ENCODE measurements around the gene ADAMTS18.

The ADAMTS18 gene

DNA sequence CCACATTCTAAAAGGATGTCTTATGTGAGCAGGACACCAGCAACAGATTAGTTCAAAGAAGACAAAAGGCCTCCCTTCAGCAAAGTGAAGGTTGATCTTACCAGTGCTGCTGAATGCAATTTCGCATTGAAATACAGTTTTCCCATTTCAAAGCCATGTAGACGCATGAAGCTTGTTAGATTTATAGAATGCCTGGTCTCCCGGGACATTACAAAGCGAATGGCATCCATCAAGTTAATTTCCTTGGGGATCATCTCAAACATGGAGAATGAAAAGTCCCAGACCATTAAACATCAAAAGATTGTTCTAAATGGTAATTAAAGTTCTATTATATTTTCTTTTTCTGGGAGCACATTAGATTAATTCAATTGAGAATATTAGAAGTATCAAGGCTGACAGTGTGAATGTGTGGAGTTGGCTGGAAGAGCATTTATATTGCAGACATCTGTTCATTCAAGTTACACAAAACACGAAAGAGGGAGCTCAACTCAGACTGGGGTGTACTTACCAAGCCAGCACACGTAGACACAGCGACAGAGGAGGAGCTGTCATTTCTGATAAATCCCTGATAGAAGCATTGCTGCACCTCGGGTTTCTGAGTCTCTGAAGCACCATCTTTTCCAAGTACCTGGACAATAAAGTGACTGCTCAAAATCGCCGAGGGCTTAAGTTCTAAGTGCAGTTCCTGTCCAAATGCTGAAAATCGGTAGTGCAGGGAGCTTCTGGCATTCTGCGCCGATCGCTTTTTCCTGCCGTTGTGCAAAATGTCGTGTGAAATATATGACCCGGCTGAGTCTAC is 3.8 kb downstream of the ADAMTS18 start:
- TF ChIP-seq, protein P1, sequence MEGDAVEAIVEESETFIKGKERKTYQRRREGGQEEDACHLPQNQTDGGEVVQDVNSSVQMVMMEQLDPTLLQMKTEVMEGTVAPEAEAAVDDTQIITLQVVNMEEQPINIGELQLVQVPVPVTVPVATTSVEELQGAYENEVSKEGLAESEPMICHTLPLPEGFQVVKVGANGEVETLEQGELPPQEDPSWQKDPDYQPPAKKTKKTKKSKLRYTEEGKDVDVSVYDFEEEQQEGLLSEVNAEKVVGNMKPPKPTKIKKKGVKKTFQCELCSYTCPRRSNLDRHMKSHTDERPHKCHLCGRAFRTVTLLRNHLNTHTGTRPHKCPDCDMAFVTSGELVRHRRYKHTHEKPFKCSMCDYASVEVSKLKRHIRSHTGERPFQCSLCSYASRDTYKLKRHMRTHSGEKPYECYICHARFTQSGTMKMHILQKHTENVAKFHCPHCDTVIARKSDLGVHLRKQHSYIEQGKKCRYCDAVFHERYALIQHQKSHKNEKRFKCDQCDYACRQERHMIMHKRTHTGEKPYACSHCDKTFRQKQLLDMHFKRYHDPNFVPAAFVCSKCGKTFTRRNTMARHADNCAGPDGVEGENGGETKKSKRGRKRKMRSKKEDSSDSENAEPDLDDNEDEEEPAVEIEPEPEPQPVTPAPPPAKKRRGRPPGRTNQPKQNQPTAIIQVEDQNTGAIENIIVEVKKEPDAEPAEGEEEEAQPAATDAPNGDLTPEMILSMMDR (IDR thresholded peaks at IDR 0.05; ENCODE audit: low read depth, low read length) = no peak
- no peak for DNase-seq (ENCODE audit: low read depth in 2 of 2)
- no peak overlapping the region for H3K4me3 ChIP-seq (replicated peaks in 1 of 2; ENCODE audit: low read depth in 2 of 2, low read length in 2 of 2)

DNA sequence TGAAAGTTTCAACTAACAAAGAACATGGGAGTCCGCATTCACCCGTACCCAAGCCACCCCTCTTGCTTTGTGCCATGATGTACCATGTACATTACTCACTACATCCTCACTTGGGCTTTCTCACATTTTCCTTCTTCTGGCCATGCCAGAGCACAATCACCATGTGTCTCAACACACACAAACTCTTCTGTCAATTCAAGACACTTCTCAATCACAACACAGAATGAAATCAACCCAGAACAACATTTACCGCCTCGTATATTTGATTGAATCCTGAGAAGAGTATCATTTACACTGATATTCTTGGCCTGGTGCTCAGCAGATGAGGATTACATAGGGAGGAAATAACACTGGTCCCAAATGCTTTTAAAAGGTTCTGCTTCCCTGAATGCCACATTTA is 4.5 kb downstream of the ADAMTS18 start:
- DNase-seq (ENCODE audit: low read depth in 2 of 2) = no peak
- TF ChIP-seq, protein P1 (IDR thresholded peaks at IDR 0.05; ENCODE audit: low read depth, low read length) = no peak
- no peak overlapping the region for H3K4me3 ChIP-seq (replicated peaks in 1 of 2; ENCODE audit: low read depth in 2 of 2, low read length in 2 of 2)

DNA sequence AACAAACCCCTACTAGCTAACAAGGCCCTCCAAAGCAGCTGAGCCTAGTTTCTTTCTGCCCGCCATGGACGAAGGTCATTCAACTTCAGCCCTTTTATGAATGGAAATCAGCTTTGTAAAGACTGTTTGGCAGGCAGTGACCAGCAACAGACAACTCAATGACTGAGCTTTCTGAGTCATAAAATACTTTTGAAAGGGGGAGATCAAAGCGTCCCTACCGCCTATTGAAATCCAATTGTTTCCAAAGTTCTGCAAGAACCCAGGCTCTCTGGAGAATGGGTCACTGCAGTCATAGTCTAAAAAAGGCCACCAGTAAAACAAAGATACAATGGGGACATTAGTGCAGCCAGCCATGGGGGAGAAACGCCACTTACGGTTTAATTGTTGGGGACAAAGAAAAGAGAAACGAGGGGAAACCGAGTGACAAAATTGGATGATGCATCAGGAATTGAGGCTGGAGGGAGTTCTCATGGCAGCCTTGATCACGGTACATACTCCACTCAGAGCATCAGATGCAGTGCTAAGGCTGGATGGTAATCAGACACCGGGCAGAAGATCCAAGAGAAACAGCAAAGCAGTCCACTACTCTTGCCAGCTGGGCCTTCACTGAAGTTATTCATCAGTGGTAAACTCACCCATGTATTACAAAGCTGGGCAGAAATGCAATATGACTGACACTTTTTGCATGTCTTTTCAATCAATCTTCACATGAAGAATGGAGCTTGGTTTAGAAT is 9.8 kb downstream of the ADAMTS18 start:
- peak in 1 of 2 donors; percentile 54 for DNase-seq (ENCODE audit: low read depth in 2 of 2)
- TF ChIP-seq, protein P1 (IDR thresholded peaks at IDR 0.05; ENCODE audit: low read depth, low read length) = no peak
- no peak overlapping the region for H3K4me3 ChIP-seq (replicated peaks in 1 of 2; ENCODE audit: low read depth in 2 of 2, low read length in 2 of 2)

DNA sequence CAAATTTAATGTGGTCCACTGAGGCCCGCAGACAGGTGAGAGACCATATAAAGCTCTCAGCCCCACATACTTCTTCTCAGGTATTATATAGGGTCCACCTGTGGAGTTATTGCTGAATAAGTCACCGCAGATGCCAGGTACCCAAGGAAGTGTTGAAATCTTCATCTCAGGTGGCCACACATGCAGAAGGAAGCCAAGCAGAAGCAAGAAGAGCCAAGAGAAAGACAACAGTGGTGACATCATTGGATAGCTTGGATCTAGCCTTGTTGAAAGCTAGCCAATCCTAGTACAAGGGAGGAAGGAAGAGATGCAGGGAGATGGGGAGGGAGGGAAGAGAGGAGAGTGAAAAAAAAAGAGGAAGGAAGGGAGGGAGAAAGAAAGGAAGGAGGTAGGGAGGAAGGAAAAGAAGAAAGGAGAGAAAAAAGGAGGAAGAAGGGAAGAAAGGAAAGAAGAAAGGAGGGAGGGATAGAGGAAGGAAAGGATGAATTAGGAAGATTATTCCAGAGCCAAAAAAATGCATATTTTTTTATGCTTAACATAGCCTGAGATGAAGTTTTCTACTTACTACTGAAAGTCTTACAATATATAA is 12.5 kb downstream of the ADAMTS18 start:
- TF ChIP-seq, protein P1 (IDR thresholded peaks at IDR 0.05; ENCODE audit: low read depth, low read length) = no peak
- DNase-seq (ENCODE audit: low read depth in 2 of 2) = no peak
- no peak overlapping the region for H3K4me3 ChIP-seq (replicated peaks in 1 of 2; ENCODE audit: low read depth in 2 of 2, low read length in 2 of 2)

DNA sequence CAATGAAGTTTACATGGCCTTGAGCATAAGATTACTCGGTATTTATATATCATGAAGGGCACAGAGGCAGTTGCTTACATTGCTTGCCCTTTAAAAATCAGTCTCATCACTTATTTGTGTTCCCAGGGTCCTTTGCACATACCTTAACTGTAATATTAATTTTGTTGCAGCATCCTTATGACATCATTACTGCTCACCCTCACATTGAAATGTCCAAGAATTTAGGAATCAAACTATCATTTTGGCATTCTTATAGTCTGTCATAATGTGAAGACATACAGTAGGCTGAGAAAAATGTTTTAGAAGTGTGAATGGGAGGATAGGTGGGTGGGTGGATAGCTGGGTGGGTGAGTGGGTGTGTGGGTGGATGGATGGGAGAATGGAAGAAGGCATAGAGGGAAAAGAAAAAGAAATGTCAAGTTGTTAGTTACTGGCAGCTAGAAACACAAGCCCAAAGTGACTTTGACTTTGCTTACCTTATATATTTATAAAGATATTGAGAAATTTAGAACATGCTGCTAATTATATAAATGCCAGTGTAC is 17.8 kb downstream of the ADAMTS18 start:
- no peak for DNase-seq (ENCODE audit: low read depth in 2 of 2)
- TF ChIP-seq, protein P1 (IDR thresholded peaks at IDR 0.05; ENCODE audit: low read depth, low read length) = no peak

DNA sequence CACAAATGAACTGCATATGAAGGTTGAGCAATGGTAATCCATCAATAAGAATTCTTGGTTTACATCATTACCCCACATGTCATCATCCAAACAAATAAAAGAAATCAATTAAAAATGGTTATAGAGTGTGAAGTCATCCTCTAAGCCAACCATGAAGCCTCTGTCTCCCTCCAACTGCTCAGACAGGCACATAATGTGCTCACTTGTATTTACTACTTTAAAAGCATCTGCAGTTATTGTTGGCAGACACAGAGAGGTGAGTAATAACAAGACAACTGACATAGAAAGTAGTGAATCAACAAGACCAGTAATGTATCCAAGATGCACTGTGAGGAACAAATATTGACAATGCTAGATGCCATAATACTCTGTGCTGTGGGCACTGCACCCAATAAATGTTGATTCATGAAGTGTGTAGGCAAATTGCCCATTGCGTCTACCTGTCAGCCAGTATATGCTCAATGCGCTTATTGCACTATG is 20.0 kb downstream of the ADAMTS18 start:
- peak in 1 of 2 donors; percentile 87 for DNase-seq (ENCODE audit: low read depth in 2 of 2)
- TF ChIP-seq, protein P1 (IDR thresholded peaks at IDR 0.05; ENCODE audit: low read depth, low read length) = no peak
- no peak overlapping the region for H3K4me3 ChIP-seq (replicated peaks in 1 of 2; ENCODE audit: low read depth in 2 of 2, low read length in 2 of 2)

More for the DNA sequence above, 17.8 kb downstream of the ADAMTS18 start:
- no peak overlapping the region for H3K4me3 ChIP-seq (replicated peaks in 1 of 2; ENCODE audit: low read depth in 2 of 2, low read length in 2 of 2)

Measured in cardiac fibroblast (primary cell).